ENCODE data around the gene SHISAL2A. TPM values are rescaled to one million over a fixed set of nuclear protein-coding genes. Genes with fewer than 3 reads are reported as not detected.

The SHISAL2A gene
- polyA plus RNA-seq (ENCODE audit: insufficient read length in 12 of 12): 1 to 10 TPM in 11 of 12 donors, not detected in 1; 2.6 to 8.1 (median 4.7) TPM
- long read RNA-seq, donor 1: 0 reads
- long read RNA-seq, donor 2, partial matches to known transcripts: 0 of 2 reads
- long read RNA-seq, donor 2, other reads (novel, unspliced or antisense): 0 of 2 reads
- long read RNA-seq, donor 3: 0 reads
- long read RNA-seq, donor 4: 0 reads
- long read RNA-seq, donor 5: 0 reads
- long read RNA-seq, donor 6: 0 reads
- long read RNA-seq, donor 7: 0 reads
- long read RNA-seq, donor 8, partial matches to known transcripts: 0 of 2 reads
- long read RNA-seq, donor 8, other reads (novel, unspliced or antisense): 0 of 2 reads
- long read RNA-seq, donor 9: 0 reads
- long read RNA-seq, donor 10, partial matches to known transcripts: 0 of 2 reads
- long read RNA-seq, donor 10, other reads (novel, unspliced or antisense): 0 of 2 reads
- long read RNA-seq, donor 11, partial matches to known transcripts: 0 of 2 reads
- long read RNA-seq, donor 11, other reads (novel, unspliced or antisense): 0 of 2 reads

GRCh38 chr1:52632732-52633290 is at the start of gene SHISAL2A:
Gene SHISAL2A (plus strand): TSS chr1:52633168. CDS start chr1:52633494, 326 bp downstream.
- no peak for DNase-seq

- DNase-seq: no peak
These were observed 47.5 kb upstream of the SHISAL2A start for GRCh38 chr1:52585474-52585873.

- DNase-seq: no peak
These were observed 44.9 kb upstream of the SHISAL2A start for GRCh38 chr1:52588027-52588426.

- DNase-seq: no peak
These were observed 44.4 kb upstream of the SHISAL2A start for GRCh38 chr1:52588535-52588934.

DNA sequence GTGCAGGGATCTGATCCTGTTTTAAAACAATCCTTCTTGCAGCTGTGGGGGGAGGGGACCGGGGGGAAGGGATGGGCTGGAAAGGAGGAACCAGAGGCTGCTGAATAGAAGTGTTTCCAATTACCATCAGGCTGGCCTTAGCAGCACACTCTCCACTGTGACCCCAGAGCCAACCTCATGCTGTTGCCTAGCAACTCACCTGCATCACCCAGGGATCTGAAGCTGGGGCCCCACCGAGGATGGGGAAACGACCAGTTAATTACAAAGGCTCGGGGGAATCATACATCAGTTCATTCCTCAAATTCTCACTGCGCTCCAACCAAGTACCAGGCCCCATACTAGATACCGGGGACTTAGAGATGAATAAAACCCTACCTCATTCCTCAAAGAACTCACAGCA is 42.7 kb upstream of the SHISAL2A start:
- no peak for DNase-seq

DNA sequence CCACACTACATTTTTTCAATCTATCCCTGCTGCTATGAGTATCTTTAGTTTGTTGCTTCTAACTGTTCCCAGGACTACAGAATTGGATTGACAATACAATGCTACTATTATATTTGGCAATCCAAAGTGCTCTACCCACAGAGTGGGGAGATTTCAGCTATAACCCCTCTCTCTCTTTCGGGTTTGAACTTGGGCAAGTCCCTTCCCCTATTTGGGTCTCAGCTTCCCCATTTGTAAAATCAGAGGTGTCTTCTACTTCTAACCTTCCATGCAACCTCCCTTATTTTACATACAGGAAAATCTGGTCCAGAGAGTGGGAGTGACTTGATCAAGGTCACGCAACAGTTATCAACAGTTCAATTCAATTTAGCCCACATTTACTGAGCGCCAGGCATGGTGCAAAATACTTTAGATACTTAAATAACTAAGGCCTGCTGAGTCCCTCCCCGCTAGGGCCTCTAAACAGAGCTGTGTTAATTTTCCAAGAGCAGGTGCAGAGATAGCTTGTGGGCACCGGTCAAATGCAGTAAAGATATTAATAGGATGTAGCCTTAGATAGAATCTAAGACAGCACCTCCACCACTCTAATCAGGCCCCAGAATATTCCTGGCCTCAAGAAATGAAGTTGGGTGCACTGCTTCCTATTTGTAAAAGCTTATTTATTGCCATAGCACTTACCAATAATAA is 40.2 kb upstream of the SHISAL2A start:
- no peak for DNase-seq

DNA sequence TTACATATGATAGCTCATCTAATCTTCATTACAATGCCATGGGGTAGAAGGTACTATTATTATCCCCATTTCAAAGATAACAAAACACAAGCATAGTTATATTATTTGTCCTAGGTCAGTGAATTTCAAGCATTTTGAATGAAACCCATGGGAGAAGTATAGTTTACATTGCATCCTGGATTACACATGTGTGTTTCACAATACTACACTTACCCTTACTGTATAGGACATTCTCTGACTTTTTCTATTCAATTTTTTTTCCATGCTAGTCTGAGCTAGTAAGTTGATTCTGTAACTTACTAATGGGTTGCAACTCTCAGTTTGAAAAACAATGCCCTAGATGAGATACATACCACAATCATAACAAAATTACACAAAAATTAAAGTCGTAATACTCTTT is 39.5 kb upstream of the SHISAL2A start:
- no peak for DNase-seq

DNA sequence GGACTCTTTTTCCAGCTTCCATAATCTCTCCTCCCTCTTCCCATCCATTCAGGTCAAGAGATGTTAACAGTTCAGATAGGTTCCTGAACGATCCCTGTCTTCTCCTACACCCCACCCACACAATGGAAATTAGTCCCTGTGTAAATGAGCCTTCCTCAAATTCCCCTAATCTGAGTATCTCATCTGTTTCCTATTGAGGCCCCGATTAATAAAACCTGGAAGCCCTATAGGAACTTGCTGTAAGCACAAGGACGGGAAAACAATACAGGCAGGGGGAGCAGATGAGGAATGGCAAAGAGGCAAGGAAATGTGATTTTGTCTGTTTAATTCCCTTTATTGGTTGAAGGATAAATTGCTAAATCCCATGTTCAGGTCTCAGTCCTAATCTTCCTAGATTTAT is 37.9 kb upstream of the SHISAL2A start:
- no peak for DNase-seq

- DNase-seq: no peak
These were observed 35.1 kb upstream of the SHISAL2A start for GRCh38 chr1:52597912-52598311.

- DNase-seq: no peak
These were observed 34.2 kb upstream of the SHISAL2A start for GRCh38 chr1:52598729-52599128.

- no peak for DNase-seq
These were observed 33.7 kb upstream of the SHISAL2A start for GRCh38 chr1:52599236-52599635.

GRCh38 chr1:52600533-52601179 is 32.3 kb upstream of the SHISAL2A start:
- no peak for DNase-seq

GRCh38 chr1:52601519-52601918 is 31.4 kb upstream of the SHISAL2A start:
- DNase-seq: no peak

DNA sequence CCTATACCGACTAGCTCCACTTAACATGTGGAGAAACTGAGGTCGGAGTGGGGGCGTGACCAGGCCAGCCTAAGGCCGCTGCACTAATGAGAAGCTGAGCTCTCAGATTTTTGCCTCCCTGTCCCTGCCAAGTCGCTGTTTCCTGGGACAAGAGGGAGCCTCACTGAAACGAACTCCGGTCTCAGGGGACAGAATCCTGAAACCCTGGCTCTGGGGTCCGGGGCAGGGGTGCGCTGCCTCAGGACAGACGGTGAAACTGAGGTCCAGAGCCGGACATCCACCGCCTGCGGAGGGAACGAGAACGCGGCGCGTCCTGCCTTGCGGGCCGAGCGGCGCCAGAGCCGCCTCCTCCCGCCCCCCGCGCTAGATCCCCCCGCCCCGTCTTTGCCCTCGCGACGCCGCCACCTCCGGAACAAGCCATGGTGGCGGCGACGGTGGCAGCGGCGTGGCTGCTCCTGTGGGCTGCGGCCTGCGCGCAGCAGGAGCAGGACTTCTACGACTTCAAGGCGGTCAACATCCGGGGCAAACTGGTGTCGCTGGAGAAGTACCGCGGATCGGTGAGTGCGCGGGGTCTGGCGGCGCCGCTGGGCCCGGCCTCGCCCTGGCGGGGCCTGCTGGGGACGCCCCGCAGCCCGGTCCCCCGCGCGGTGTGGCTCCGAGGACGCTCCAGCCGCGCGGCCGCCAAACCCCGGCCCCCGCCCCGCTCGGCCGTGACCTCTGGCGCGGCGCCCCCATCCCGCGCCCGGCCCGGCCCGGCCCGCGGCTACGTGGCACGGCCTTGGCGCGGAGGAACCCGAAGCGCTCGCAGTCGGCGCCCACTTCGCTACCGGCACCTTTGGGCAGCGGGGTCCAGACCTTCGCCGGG is 30.7 kb upstream of the SHISAL2A start, which contains the start of gene GPX7:
Gene GPX7, plus strand, starts transcription at position 381 of the 865 bp plus-strand sequence. Its CDS starts 39 bp downstream, at position 420.
- DNase-seq: peak; percentile 53

DNA sequence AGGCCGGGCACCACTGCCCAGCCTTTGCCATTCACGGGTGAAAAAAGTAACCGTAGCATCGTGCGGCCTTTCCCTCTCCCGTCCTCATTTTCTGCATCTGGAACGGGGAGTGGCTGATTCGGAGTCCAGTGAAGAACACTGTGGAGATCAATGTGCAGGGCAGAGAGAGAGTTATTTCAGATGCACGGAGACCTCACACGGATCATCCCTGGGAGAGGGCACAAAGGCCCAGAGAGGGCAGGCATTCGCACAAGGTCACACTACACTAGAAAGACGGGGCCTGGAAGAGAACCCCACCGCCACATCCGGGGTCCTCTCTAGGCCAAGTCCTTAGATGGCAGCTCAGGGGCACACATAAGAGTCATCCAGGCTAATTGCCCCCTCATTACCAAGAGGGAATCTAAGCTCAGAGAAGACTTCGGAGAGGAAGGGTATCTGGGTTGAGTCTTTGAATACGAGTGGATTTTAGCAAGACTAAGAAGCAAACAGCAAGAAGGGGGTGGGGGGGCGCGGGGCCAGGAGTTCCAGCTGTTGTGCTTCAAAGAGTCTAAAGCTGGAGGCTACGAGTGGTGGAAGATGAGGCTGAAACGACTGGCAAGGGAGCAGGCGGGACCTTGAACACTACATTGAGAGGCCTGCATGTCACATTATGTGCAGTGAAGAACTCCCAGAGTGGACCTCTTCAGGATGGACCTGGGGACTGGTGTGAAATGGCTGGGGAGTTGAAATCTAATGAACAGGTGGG is 29.9 kb upstream of the SHISAL2A start:
- DNase-seq: peak; percentile 49

DNA sequence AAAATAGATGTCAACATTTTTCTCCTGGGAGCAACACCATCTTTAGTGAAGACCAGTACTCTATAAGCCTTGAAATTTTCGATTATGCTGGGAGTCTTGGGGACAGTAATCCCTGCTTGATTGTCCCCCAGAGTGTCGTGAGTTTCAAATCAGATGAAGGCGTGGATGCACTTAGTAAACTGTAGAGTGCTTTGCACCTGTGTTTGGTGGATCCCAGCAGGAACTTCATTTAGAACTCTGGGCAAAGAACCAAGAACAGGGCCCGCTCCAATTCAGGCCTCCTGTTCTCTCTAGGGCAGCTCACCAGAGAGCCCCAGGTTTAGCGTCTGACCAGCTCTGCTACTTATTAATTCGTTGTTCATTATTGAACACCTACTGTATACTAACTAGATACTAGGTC is 29.3 kb upstream of the SHISAL2A start:
- peak; percentile 23 for DNase-seq

- no peak for DNase-seq
These were observed 28.8 kb upstream of the SHISAL2A start for GRCh38 chr1:52604063-52604770.

GRCh38 chr1:52613636-52614373 is 19.2 kb upstream of the SHISAL2A start:
- no peak for DNase-seq

DNA sequence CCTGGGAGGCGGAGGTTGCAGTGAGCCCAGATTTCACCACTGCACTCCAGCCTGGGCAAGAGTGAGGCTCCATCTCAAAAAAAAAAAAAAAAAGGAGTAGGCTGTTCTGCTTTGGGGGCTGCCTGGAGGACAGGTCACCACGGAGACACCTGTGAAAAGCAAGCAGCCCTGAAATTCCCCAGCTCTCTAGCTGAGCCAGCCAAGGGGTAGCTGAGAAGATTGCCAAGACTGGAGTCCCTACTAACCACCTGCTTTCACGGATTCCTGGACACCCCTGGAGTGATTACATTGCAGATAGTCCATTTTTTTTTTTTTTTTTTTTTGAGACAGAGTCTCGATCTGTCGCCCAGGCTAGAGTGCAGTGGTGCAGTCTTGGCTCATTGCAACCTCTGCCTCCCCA is 18.3 kb upstream of the SHISAL2A start:
- DNase-seq: no peak

Data from muscle of arm (tissue), 14 donors.